GM23338 (cell line): ENCODE results near the gene PDE4B. TPM values are rescaled to one million over a fixed set of nuclear protein-coding genes. Genes with fewer than 3 reads are reported as not detected.

Experiments used
- ATAC-seq: fragments of 200-7000 bp; cut with Tn5 transposase; 3 replicates; pipeline ENCODE4 v1.9.1; 2020
- DNase-seq: peaks from one replicate; pipeline ENCODE4 v3.0.0-alpha.2; 2015; ENCODE audit warnings: low spot score
- H2AFZ ChIP-seq: fragments of 200-600 bp; sonication (generic); 2 replicates; pipeline ENCODE4 v1.8.0; 2016; ENCODE audit warnings: antibody characterized with exemption, mild to moderate bottlenecking, moderate library complexity
- H3F3A ChIP-seq: fragments of 200-600 bp; sonication (generic); replicated peaks from 2 replicates; pipeline ENCODE4 v1.8.0; 2017; ENCODE audit warnings: antibody characterized with exemption, mixed run types, low read depth
- H3K27ac ChIP-seq: fragments of 200-600 bp; sonication (generic); 2 replicates; pipeline ENCODE4 v1.6.1; 2016; ENCODE audit warnings: low read depth
- H3K27me3 ChIP-seq: fragments of 200-600 bp; sonication (generic); 2 replicates; pipeline ENCODE4 v1.8.0; 2016; ENCODE audit warnings: mild to moderate bottlenecking, mixed run types, moderate library complexity; ENCODE audit not compliant: insufficient read depth
- H3K36me3 ChIP-seq: fragments of 200-600 bp; sonication (generic); 2 replicates; pipeline ENCODE4 v1.8.0; 2016; ENCODE audit warnings: mild to moderate bottlenecking; ENCODE audit not compliant: insufficient read depth
- H3K4me1 ChIP-seq: fragments of 200-600 bp; sonication (generic); 2 replicates; pipeline ENCODE4 v1.8.0; 2016; ENCODE audit warnings: mild to moderate bottlenecking, moderate library complexity; ENCODE audit not compliant: insufficient read depth
- H3K4me2 ChIP-seq: fragments of 200-600 bp; sonication (generic); 2 replicates; pipeline ENCODE4 v1.7.1; 2017; ENCODE audit warnings: mixed run types
- H3K4me3 ChIP-seq: fragments of 200-600 bp; sonication (generic); 2 replicates; pipeline ENCODE4 v1.6.1; 2016; ENCODE audit warnings: mixed run types
- H3K79me2 ChIP-seq: fragments of 200-600 bp; sonication (generic); replicated peaks from 2 replicates; pipeline ENCODE4 v1.8.0; 2017; ENCODE audit warnings: mild to moderate bottlenecking; ENCODE audit not compliant: insufficient read depth
- H3K9me2 ChIP-seq: fragments of 200-600 bp; sonication (generic); 2 replicates; pipeline ENCODE4 v1.8.0; 2017; ENCODE audit not compliant: insufficient read depth
- H4K20me1 ChIP-seq: fragments of 200-600 bp; sonication (generic); replicated peaks from 2 replicates; pipeline ENCODE4 v1.8.0; 2017; ENCODE audit warnings: mild to moderate bottlenecking; ENCODE audit not compliant: insufficient read depth
- H3K27ac Mint-ChIP-seq: 2 replicates; pipeline ENCODE4 v1.8.0; 2020; ENCODE audit warnings: inconsistent platforms, mild to moderate bottlenecking, moderate library complexity, mixed read lengths
- H3K27me3 Mint-ChIP-seq: 3 replicates; pipeline ENCODE4 v1.8.0; 2022; ENCODE audit warnings: low read depth, mild to moderate bottlenecking, moderate library complexity, mixed read lengths, inconsistent platforms; ENCODE audit not compliant: insufficient read depth, poor library complexity
- H3K36me3 Mint-ChIP-seq: 3 replicates; pipeline ENCODE4 v1.8.0; 2021; ENCODE audit warnings: low read depth, mild to moderate bottlenecking, inconsistent platforms, moderate library complexity, mixed read lengths
- H3K4me1 Mint-ChIP-seq: 3 replicates; pipeline ENCODE4 v1.8.0; 2020; ENCODE audit warnings: mild to moderate bottlenecking, inconsistent platforms, mixed read lengths
- H3K4me3 Mint-ChIP-seq: 3 replicates; pipeline ENCODE4 v1.8.0; 2021; ENCODE audit warnings: moderate library complexity, mild to moderate bottlenecking, inconsistent platforms, mixed read lengths
- H3K9me3 Mint-ChIP-seq: 3 replicates; pipeline ENCODE4 v1.8.0; 2020; ENCODE audit warnings: moderate library complexity, mild to moderate bottlenecking, inconsistent platforms, mixed read lengths
- EZH2 ChIP-seq: fragments of 200-600 bp; sonication (generic); IDR thresholded peaks from one replicate; pipeline ENCODE4 v1.8.0; 2017; ENCODE audit warnings: antibody characterized with exemption, mild to moderate bottlenecking, low read depth; ENCODE audit not compliant: unreplicated experiment
- EZH2phosphoT487 ChIP-seq: fragments of 200-600 bp; sonication (generic); IDR thresholded peaks from one replicate; pipeline ENCODE4 v1.8.1; 2018; ENCODE audit warnings: antibody characterized with exemption; ENCODE audit not compliant: unreplicated experiment
- JUNB ChIP-seq: IDR thresholded peaks from one replicate; pipeline ENCODE4 v1.6.1; 2016; ENCODE audit warnings: antibody characterized with exemption; ENCODE audit not compliant: unreplicated experiment
- POLR2AphosphoS5 ChIP-seq: IDR thresholded peaks from 2 replicates; pipeline ENCODE4 v1.6.1; 2016; ENCODE audit warnings: antibody characterized with exemption, low read depth
- STAT1 ChIP-seq: IDR thresholded peaks from one replicate; pipeline ENCODE4 v1.6.1; 2016; ENCODE audit warnings: antibody characterized with exemption; ENCODE audit not compliant: unreplicated experiment
- ZNF331 ChIP-seq: fragments of 250-450 bp; sonication (Bioruptor Pico); IDR thresholded peaks from 2 replicates; pipeline ENCODE4 v1.5.0; 2020; ENCODE audit warnings: low read depth, mild to moderate bottlenecking, moderate library complexity
- polyA plus RNA-seq: library from polyadenylated mRNA; unstranded; fragments of >200 nt; fragmentation: Nextera tagmentation; extraction: Ambion mirVana; gene quantifications from 2 replicates; pipeline ENCODE4 v1.2.1, GENCODE V29; 2016
- total RNA-seq: library from RNA; depleted of rRNA; stranded (reverse); fragments of >200 nt; shearing (Covaris generic); gene quantifications from 2 replicates; pipeline ENCODE4 v1.2.3, GENCODE V29; 2014
- TF ChIP-seq, protein P1 (sequence below): IDR thresholded peaks from 2 replicates; pipeline ENCODE4 v1.6.1; 2016; ENCODE audit warnings: antibody characterized with exemption
- TF ChIP-seq, protein P2 (sequence below): IDR thresholded peaks from one replicate; pipeline ENCODE4 v1.6.1; 2018; ENCODE audit warnings: antibody characterized with exemption; ENCODE audit not compliant: unreplicated experiment
- TF ChIP-seq, protein P3 (sequence below), 2 experiments: fragments of 200-600 bp in 1 of 2; sonication (generic) in 1 of 2; conservative IDR thresholded peaks; 2 replicates each; pipeline versions ENCODE4 v1.5.1 to v1.6.1; 2016 to 2017; ENCODE audit warnings: antibody characterized with exemption in 2 of 2, low read depth in 2 of 2, mild to moderate bottlenecking in 2 of 2, moderate library complexity in 1 of 2
- TF ChIP-seq, protein P4 (sequence below): fragments of 250-450 bp; sonication (Bioruptor Pico); IDR thresholded peaks from 2 replicates; pipeline ENCODE4 v1.5.0; 2020; ENCODE audit warnings: mild to moderate bottlenecking, moderate library complexity

The PDE4B gene
- total and polyA plus RNA-seq, 2 experiments from 2014 or later: 14.0 to 25.6 TPM

DNA sequence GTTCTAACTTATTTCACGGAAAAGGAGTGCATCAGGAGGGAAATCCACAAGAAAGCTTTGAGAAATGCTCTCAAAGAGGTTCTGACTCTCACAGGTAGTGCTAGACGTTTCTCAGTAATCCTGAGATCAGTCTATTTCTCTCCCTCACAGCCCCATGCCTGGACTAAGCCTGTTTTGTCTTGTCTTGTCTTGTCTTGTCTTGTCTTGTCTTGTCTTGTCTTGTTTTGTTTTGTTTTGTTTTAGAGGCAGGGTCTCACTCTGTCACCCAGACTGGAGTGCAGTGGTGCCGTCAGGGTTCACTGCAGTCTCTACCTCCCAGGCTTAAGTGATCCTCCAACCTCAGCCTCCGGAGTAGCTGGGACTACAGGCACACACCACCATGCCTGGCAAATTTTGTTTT is 608.0 kb downstream of the PDE4B start:
- TF ChIP-seq, protein P1, sequence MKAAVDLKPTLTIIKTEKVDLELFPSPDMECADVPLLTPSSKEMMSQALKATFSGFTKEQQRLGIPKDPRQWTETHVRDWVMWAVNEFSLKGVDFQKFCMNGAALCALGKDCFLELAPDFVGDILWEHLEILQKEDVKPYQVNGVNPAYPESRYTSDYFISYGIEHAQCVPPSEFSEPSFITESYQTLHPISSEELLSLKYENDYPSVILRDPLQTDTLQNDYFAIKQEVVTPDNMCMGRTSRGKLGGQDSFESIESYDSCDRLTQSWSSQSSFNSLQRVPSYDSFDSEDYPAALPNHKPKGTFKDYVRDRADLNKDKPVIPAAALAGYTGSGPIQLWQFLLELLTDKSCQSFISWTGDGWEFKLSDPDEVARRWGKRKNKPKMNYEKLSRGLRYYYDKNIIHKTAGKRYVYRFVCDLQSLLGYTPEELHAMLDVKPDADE: no peak
- no peak for TF ChIP-seq STAT1
- TF ChIP-seq, protein P2, sequence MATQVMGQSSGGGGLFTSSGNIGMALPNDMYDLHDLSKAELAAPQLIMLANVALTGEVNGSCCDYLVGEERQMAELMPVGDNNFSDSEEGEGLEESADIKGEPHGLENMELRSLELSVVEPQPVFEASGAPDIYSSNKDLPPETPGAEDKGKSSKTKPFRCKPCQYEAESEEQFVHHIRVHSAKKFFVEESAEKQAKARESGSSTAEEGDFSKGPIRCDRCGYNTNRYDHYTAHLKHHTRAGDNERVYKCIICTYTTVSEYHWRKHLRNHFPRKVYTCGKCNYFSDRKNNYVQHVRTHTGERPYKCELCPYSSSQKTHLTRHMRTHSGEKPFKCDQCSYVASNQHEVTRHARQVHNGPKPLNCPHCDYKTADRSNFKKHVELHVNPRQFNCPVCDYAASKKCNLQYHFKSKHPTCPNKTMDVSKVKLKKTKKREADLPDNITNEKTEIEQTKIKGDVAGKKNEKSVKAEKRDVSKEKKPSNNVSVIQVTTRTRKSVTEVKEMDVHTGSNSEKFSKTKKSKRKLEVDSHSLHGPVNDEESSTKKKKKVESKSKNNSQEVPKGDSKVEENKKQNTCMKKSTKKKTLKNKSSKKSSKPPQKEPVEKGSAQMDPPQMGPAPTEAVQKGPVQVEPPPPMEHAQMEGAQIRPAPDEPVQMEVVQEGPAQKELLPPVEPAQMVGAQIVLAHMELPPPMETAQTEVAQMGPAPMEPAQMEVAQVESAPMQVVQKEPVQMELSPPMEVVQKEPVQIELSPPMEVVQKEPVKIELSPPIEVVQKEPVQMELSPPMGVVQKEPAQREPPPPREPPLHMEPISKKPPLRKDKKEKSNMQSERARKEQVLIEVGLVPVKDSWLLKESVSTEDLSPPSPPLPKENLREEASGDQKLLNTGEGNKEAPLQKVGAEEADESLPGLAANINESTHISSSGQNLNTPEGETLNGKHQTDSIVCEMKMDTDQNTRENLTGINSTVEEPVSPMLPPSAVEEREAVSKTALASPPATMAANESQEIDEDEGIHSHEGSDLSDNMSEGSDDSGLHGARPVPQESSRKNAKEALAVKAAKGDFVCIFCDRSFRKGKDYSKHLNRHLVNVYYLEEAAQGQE: no peak
- TF ChIP-seq, protein P3, sequence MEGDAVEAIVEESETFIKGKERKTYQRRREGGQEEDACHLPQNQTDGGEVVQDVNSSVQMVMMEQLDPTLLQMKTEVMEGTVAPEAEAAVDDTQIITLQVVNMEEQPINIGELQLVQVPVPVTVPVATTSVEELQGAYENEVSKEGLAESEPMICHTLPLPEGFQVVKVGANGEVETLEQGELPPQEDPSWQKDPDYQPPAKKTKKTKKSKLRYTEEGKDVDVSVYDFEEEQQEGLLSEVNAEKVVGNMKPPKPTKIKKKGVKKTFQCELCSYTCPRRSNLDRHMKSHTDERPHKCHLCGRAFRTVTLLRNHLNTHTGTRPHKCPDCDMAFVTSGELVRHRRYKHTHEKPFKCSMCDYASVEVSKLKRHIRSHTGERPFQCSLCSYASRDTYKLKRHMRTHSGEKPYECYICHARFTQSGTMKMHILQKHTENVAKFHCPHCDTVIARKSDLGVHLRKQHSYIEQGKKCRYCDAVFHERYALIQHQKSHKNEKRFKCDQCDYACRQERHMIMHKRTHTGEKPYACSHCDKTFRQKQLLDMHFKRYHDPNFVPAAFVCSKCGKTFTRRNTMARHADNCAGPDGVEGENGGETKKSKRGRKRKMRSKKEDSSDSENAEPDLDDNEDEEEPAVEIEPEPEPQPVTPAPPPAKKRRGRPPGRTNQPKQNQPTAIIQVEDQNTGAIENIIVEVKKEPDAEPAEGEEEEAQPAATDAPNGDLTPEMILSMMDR (conservative IDR thresholded peaks at IDR 0.05; ENCODE audit: low read depth in 2 of 2): no peak
- no peak for TF ChIP-seq EZH2phosphoT487
- TF ChIP-seq EZH2: no peak
- Histone ChIP-seq H3K4me2 (no peak overlapping the region), H3K36me3 (no peaks in the 10 kb centered on the region), H3F3A (no peaks in the 10 kb centered on the region), H3K9me2 (peaks cover 4% of the 10 kb centered on the region; the same call in 1 of the 2 replicates), H3K27ac (no peak overlapping the region), H3K79me2 (no peaks in the 10 kb centered on the region), H3K27me3 (no peaks in the 10 kb centered on the region), H3K4me3 (no peak overlapping the region), H2AFZ (peak overlapping the region; percentile 59), H4K20me1 (no peaks in the 10 kb centered on the region), H3K4me1 (no peaks in the 10 kb centered on the region)
- no peak overlapping the region for H3K27ac Mint-ChIP-seq
- H3K9me3 Mint-ChIP-seq: no peaks in the 10 kb centered on the region
- no peak for DNase-seq
- ATAC-seq: no peak
- H3K27me3 Mint-ChIP-seq: peaks cover 4% of the 10 kb centered on the region
- no peaks in the 10 kb centered on the region for H3K36me3 Mint-ChIP-seq
- no peaks in the 10 kb centered on the region; the same call in 2 of the 3 replicates for H3K4me1 Mint-ChIP-seq
- no peak overlapping the region for H3K4me3 Mint-ChIP-seq

DNA sequence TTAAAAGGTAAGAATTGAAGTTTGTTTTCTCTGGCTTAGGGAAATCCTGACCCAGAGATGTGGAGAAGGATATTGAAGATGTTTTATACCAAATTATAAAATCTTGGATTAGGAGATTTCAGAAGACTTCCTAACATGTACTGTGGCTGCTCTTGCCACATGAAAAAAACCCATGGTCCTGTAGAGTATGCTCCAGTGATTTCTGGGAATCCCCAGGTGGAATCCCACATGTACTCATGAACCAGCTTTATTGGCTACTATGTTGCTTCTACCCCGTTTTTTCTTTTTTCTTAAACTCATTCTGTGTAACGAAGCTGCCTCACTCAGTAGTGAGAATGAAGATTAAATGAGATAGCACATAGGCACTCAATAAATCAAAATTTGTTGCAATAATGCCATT is 608.5 kb downstream of the PDE4B start:
- H3K4me3 Mint-ChIP-seq: no peak overlapping the region
- H3K4me3 ChIP-seq: no peak overlapping the region
- TF ChIP-seq EZH2phosphoT487: no peak
- TF ChIP-seq ZNF331 (CRISPR knock-in tag): no peak
- TF ChIP-seq, protein P4, sequence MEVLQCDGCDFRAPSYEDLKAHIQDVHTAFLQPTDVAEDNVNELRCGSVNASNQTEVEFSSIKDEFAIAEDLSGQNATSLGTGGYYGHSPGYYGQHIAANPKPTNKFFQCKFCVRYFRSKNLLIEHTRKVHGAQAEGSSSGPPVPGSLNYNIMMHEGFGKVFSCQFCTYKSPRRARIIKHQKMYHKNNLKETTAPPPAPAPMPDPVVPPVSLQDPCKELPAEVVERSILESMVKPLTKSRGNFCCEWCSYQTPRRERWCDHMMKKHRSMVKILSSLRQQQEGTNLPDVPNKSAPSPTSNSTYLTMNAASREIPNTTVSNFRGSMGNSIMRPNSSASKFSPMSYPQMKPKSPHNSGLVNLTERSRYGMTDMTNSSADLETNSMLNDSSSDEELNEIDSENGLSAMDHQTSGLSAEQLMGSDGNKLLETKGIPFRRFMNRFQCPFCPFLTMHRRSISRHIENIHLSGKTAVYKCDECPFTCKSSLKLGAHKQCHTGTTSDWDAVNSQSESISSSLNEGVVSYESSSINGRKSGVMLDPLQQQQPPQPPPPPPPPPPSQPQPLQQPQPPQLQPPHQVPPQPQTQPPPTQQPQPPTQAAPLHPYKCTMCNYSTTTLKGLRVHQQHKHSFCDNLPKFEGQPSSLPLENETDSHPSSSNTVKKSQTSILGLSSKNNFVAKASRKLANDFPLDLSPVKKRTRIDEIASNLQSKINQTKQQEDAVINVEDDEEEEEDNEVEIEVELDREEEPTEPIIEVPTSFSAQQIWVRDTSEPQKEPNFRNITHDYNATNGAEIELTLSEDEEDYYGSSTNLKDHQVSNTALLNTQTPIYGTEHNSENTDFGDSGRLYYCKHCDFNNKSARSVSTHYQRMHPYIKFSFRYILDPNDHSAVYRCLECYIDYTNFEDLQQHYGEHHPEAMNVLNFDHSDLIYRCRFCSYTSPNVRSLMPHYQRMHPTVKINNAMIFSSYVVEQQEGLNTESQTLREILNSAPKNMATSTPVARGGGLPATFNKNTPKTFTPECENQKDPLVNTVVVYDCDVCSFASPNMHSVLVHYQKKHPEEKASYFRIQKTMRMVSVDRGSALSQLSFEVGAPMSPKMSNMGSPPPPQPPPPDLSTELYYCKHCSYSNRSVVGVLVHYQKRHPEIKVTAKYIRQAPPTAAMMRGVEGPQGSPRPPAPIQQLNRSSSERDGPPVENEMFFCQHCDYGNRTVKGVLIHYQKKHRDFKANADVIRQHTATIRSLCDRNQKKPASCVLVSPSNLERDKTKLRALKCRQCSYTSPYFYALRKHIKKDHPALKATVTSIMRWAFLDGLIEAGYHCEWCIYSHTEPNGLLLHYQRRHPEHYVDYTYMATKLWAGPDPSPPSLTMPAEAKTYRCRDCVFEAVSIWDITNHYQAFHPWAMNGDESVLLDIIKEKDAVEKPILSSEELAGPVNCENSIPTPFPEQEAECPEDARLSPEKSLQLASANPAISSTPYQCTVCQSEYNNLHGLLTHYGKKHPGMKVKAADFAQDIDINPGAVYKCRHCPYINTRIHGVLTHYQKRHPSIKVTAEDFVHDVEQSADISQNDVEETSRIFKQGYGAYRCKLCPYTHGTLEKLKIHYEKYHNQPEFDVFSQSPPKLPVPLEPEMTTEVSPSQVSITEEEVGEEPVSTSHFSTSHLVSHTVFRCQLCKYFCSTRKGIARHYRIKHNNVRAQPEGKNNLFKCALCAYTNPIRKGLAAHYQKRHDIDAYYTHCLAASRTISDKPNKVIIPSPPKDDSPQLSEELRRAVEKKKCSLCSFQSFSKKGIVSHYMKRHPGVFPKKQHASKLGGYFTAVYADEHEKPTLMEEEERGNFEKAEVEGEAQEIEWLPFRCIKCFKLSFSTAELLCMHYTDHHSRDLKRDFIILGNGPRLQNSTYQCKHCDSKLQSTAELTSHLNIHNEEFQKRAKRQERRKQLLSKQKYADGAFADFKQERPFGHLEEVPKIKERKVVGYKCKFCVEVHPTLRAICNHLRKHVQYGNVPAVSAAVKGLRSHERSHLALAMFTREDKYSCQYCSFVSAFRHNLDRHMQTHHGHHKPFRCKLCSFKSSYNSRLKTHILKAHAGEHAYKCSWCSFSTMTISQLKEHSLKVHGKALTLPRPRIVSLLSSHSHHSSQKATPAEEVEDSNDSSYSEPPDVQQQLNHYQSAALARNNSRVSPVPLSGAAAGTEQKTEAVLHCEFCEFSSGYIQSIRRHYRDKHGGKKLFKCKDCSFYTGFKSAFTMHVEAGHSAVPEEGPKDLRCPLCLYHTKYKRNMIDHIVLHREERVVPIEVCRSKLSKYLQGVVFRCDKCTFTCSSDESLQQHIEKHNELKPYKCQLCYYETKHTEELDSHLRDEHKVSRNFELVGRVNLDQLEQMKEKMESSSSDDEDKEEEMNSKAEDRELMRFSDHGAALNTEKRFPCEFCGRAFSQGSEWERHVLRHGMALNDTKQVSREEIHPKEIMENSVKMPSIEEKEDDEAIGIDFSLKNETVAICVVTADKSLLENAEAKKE (CRISPR knock-in tag): no peak
- TF ChIP-seq POLR2AphosphoS5: no peak
- no peak for TF ChIP-seq JUNB

More for the DNA sequence above, 608.5 kb downstream of the PDE4B start:
- Histone ChIP-seq H3K4me1 (no peaks in the 10 kb centered on the region), H3K4me2 (no peak overlapping the region), H3K27me3 (no peaks in the 10 kb centered on the region), H3K79me2 (no peaks in the 10 kb centered on the region), H3F3A (no peaks in the 10 kb centered on the region), H3K27ac (no peak overlapping the region), H2AFZ (peak overlapping the region; percentile 59; the same call in 1 of the 2 replicates), H3K36me3 (no peaks in the 10 kb centered on the region), H3K9me2 (peaks cover 4% of the 10 kb centered on the region), H4K20me1 (no peaks in the 10 kb centered on the region)
- no peak for ATAC-seq
- H3K9me3 Mint-ChIP-seq: no peaks in the 10 kb centered on the region
- DNase-seq: no peak
- H3K27me3 Mint-ChIP-seq: peaks cover 4% of the 10 kb centered on the region
- H3K36me3 Mint-ChIP-seq: no peaks in the 10 kb centered on the region
- no peak overlapping the region for H3K27ac Mint-ChIP-seq
- no peaks in the 10 kb centered on the region; the same call in 2 of the 3 replicates for H3K4me1 Mint-ChIP-seq
